Measurements from ENCODE around the gene TBC1D10B.

DNA sequence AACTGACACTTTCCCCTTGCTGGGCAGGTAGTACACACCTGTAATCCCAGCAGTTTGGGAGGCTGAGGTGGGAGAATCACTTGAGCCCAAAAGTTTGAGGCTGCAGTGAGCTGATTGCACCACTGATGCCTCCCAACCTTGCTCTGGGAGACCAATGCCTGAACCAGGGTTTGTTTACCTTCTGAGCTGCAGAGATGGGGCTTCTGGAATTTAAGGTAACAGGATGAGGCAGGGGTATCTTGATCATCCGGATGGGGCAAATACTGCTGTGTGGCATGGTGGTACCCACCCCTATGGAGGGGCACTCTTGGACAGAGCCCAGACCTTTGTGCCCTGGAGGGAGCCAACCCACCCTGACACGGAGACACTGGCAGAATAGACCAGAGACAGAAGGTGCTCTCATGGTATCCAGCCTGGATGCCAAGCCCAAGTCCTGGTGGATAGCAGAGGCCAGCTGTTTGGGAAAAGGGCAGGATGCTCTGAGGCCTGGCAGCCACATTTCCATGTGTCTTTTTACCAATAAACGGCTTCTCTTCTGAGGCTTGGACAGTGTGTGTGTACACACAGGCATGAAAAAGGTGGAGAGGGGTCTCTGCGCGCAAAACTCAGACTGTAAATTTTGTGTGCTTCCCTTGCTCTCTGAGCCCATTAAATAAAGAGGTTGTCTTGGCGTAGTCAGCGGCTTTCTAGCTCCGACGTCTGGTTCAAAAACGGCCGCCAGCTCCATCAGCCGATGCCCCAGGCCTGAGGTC is 29.3 kb upstream of the TBC1D10B start:
- TF ChIP-seq POLR2A (IDR thresholded peaks at IDR 0.05) (no peak), EP300 (IDR thresholded peaks at IDR 0.05) (no peak)
- TF ChIP-seq, protein P1, sequence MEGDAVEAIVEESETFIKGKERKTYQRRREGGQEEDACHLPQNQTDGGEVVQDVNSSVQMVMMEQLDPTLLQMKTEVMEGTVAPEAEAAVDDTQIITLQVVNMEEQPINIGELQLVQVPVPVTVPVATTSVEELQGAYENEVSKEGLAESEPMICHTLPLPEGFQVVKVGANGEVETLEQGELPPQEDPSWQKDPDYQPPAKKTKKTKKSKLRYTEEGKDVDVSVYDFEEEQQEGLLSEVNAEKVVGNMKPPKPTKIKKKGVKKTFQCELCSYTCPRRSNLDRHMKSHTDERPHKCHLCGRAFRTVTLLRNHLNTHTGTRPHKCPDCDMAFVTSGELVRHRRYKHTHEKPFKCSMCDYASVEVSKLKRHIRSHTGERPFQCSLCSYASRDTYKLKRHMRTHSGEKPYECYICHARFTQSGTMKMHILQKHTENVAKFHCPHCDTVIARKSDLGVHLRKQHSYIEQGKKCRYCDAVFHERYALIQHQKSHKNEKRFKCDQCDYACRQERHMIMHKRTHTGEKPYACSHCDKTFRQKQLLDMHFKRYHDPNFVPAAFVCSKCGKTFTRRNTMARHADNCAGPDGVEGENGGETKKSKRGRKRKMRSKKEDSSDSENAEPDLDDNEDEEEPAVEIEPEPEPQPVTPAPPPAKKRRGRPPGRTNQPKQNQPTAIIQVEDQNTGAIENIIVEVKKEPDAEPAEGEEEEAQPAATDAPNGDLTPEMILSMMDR (IDR thresholded peaks at IDR 0.05), result no peak

Measured in sigmoid colon (tissue), 4 donors.